Measurements from ENCODE around the gene EHD1.

The EHD1 gene

GRCh38 chr11:64877390-64878222 lies 815 bp downstream of the EHD1 start:
- DNase-seq (ENCODE audit: insufficient read length), result no peak
- FAIRE-seq, result peak; percentile 89
- TF ChIP-seq POLR2AphosphoS5 (IDR thresholded peaks at IDR 0.05; ENCODE audit: low read depth, low read length) (no peak), POLR2A (IDR thresholded peaks at IDR 0.05; ENCODE audit: low read depth, low read length) (peak; percentile 40)

- FAIRE-seq, result peak; percentile 46
Observed at GRCh38 chr11:64876835-64877341, 1.5 kb downstream of the EHD1 start.

GRCh38 chr11:64876229-64876750 lies 2.1 kb downstream of the EHD1 start:
- DNase-seq (ENCODE audit: insufficient read length) (no peak), FAIRE-seq (peak; percentile 38)
- TF ChIP-seq TAF1 (IDR thresholded peaks at IDR 0.05; ENCODE audit: borderline replicate concordance, low read depth, low read length) (no peak), POLR2AphosphoS5 (IDR thresholded peaks at IDR 0.05; ENCODE audit: low read depth, low read length) (peak; percentile 9)

More at GRCh38 chr11:64876835-64877341, 1.5 kb downstream of the EHD1 start:
- no peak; the same call in 1 of the 2 replicates for TF ChIP-seq POLR2A (IDR thresholded peaks at IDR 0.05; ENCODE audit: low read depth, low read length)
- TF ChIP-seq TAF1 (IDR thresholded peaks at IDR 0.05; ENCODE audit: borderline replicate concordance, low read depth, low read length), result no peak
- TF ChIP-seq POLR2AphosphoS5 (IDR thresholded peaks at IDR 0.05; ENCODE audit: low read depth, low read length), result no peak; the same call in 1 of the 2 replicates
- DNase-seq (ENCODE audit: insufficient read length), result no peak

GRCh38 chr11:64875369-64876228 lies 2.8 kb downstream of the EHD1 start:
- DNase-seq (ENCODE audit: insufficient read length) (no peak), FAIRE-seq (peak; percentile 70)
- TF ChIP-seq POLR2A (IDR thresholded peaks at IDR 0.05; ENCODE audit: low read depth, low read length) (no peak), TAF1 (IDR thresholded peaks at IDR 0.05; ENCODE audit: borderline replicate concordance, low read depth, low read length) (no peak), POLR2AphosphoS5 (IDR thresholded peaks at IDR 0.05; ENCODE audit: low read depth, low read length) (peak; percentile 21; the same call in 1 of the 2 replicates)

DNA sequence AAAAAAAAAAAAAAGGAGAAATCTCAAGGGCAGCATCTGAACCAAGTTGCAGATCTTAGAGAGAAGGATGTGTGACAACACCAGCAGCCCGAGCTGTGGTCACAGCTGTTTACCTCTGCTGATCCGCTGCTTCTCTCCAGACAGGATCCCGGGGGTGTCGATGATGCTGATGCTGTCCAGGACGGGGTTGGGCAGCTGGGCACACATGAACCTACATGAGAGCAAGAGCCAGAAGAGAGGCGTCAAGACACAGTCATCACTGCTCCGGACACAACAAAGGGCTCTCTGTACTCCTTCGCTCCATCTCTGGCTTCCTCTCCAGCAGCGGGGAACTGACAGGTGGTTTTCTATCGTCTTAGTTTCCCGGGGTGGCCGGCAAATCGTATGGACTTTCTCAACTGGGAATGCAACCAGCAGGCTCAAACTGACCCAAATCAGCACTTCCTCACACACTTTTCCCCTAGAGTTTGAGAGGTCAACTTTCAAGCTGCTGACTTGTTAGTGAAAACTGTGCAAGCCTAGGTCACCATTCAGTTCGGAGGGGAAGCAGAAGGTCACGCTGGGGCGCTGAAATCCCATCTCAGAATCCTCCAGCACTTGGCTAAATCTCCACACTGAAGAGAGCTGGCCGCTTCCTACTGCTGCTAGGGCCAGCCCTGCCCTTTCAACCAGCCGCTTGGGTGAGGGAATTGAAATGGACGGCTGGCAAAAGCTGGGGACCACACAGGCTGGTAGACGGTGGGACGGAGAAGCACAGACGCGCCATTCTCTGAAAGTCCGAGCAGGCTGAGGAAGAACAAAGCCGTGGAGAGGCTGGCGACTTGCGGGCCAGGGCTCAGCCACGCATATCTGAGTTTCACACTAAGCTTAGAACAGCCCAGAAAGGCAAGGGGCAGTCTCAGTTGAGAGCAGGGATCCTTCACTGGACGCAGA lies 3.8 kb downstream of the EHD1 start:
- DNase-seq (ENCODE audit: insufficient read length) (no peak), FAIRE-seq (no peak)
- TF ChIP-seq POLR2AphosphoS5 (IDR thresholded peaks at IDR 0.05; ENCODE audit: low read depth, low read length), result no peak
- TF ChIP-seq TAF1 (IDR thresholded peaks at IDR 0.05; ENCODE audit: borderline replicate concordance, low read depth, low read length), result no peak
- no peak for TF ChIP-seq POLR2A (IDR thresholded peaks at IDR 0.05; ENCODE audit: low read depth, low read length)

GRCh38 chr11:64872790-64873488 lies 5.5 kb downstream of the EHD1 start:
- peak; percentile 63 for FAIRE-seq

GRCh38 chr11:64871492-64871891 lies 6.9 kb downstream of the EHD1 start:
- DNase-seq (ENCODE audit: insufficient read length) (no peak), FAIRE-seq (peak; percentile 64)
- TF ChIP-seq TAF1 (IDR thresholded peaks at IDR 0.05; ENCODE audit: borderline replicate concordance, low read depth, low read length) (no peak), POLR2A (IDR thresholded peaks at IDR 0.05; ENCODE audit: low read depth, low read length) (no peak), POLR2AphosphoS5 (IDR thresholded peaks at IDR 0.05; ENCODE audit: low read depth, low read length) (no peak)

More at GRCh38 chr11:64872790-64873488, 5.5 kb downstream of the EHD1 start:
- no peak for DNase-seq (ENCODE audit: insufficient read length)
- TF ChIP-seq TAF1 (IDR thresholded peaks at IDR 0.05; ENCODE audit: borderline replicate concordance, low read depth, low read length) (no peak), POLR2AphosphoS5 (IDR thresholded peaks at IDR 0.05; ENCODE audit: low read depth, low read length) (no peak), POLR2A (IDR thresholded peaks at IDR 0.05; ENCODE audit: low read depth, low read length) (no peak)

- TF ChIP-seq TAF1 (IDR thresholded peaks at IDR 0.05; ENCODE audit: borderline replicate concordance, low read depth, low read length) (no peak), POLR2AphosphoS5 (IDR thresholded peaks at IDR 0.05; ENCODE audit: low read depth, low read length) (no peak), POLR2A (IDR thresholded peaks at IDR 0.05; ENCODE audit: low read depth, low read length) (no peak; the same call in 1 of the 2 replicates)
- DNase-seq (ENCODE audit: insufficient read length) (no peak), FAIRE-seq (peak; percentile 73)
Observed at GRCh38 chr11:64870893-64871466, 7.4 kb downstream of the EHD1 start.

DNA sequence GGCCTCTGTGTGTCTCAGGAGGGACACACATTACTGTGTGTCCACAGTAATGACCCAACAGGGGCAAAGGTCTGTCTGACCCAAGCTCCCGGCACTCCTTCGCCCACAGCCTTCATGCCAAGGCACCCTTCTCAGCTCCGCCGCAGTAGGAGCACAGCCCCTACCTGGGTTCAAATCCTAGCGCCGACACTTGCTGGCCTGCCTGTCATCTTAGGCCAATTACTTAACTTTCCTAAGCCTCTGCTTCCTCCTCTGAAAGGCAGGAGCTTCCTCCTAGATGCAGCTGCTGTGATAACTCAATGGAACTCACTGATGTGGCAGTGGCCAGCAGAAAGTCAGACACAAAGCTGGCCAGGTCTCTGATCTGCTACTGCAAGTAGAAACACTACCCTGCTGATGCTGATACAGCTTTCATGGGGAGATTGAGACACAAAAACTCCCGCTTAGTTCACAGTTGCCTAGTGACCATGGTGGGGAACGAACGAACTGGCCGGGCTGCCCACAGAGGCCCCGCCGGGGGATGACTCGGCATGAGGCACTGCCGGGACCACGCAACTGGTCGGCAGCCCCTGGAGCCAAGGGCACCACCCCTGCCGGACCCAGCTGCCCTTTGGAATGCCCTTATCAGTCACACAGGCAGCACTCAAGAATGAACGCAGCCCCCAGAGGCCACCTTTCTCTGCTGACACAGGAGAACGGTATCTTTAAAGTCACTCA lies 8.1 kb downstream of the EHD1 start:
- no peak for DNase-seq (ENCODE audit: insufficient read length)
- TF ChIP-seq POLR2A (IDR thresholded peaks at IDR 0.05; ENCODE audit: low read depth, low read length), result peak; percentile 68
- no peak; the same call in 1 of the 2 replicates for TF ChIP-seq POLR2AphosphoS5 (IDR thresholded peaks at IDR 0.05; ENCODE audit: low read depth, low read length)
- peak; percentile 74 for FAIRE-seq
